NCI-H345 treated with DMSO at 0.1 percent for 48 hours (cell line): ENCODE measurements around the gene ANGPTL8.

Experiments used
- DNase-seq: peaks from one replicate; lab custom pipeline; 2025; ENCODE audit not compliant: unreplicated experiment; lab: John Stamatoyannopoulos, UW

Gene ANGPTL8

GRCh38 chr19:11286312-11286974 is 47.0 kb downstream of the ANGPTL8 start:
- no peak for DNase-seq

- no peak for DNase-seq
Measured at GRCh38 chr19:11288349-11288748, 48.9 kb downstream of the ANGPTL8 start.

- no peak for DNase-seq
Measured at GRCh38 chr19:11290256-11290655, 50.8 kb downstream of the ANGPTL8 start.

GRCh38 chr19:11291415-11291814 is 52.0 kb downstream of the ANGPTL8 start:
- DNase-seq, result no peak
